Islet precursor cell (in vitro differentiated cells): Measurements from ENCODE around the gene ITPR1.
A peak's percentile ranks its signal among the peaks of the same experiment; 100 is the strongest.

Experiments
- DNase-seq: peaks from one replicate; pipeline ENCODE4 v3.0.0-alpha.2; 2018

ITPR1 gene

DNA sequence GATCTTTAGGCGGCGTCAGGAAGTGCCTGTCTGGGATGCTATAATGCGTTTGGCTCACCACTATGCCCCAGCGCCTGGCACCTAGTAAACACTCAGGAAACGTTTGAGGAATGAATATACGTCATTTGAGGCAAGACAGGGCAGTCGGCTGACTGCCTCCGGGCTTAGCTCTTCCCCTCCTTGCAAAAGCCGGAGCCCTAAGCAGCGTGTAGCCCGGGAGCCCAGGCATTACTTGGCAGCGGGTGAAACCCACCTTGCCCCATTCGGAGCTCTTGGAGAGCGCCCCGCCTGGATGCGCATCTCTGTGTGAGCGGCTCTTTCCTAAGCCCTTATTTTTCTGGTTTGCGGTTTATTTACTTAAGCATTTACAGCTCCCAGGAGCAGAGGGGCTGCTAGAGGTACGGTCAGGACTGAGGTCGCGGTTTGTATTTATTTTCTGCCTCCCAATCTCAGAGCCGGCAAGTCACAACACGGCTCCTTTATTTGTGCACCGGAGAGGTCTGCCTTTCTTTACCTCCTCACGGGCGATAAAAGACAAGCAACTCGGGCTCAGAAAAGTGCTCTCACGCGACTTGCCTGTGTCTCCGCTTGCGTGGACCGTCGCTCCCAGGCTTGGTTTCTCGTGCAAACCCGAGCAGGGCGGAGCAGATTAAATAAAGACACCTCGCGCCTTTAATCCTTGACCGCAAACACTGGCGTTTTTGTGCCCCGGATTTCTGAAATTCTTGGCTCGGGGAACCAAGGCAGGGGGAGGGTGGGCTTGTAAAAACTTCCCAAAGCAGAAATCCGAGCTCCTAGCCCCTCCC, 737 bp upstream of the ITPR1 start:
- DNase-seq, result peak; percentile 88

DNA sequence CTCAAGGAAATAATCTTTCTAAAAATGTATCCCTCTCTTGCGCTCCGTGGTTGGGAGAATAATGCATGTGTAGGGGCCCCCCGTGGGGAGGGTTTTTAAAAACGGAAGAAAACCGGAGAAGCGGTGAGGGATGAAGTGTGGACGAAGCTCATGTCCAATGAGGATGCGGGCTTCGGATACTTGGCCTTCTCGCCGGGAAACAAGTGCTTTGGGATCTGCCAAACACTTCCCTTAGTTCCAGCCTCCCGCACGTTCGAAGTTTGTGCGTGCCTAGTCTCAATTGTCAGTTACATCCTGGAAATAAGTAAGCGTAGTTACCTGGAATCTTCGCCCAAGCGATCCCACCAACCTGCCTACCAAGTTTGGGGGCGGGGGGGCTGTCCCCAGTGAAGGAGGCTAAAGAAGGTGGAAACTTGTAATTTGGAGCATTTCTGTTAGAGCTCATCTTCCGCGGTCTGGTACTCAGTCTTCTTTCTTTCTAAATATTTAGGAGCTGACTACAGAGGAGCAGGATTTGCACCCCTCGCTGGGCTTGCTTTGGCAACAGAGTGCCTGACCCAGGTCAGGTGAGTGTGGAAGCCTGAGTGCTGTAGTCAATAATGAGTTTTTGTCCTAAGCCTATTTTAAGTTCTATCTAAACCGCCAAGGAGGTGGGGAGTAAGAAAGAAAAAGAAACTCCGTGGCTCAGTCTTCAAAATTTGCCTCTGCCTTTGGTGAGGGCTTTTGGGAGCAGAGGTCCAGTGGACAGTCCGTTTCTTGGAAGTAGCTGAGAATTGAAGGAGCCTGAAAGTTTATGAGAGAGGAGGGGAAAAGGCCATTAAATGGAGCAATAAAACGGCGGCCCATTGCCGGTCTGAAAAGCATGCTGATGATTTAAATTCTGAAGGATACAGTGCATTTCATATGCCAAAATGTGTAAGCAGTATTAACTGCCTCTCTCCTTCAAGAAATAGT, 1.1 kb downstream of the ITPR1 start:
- no peak for DNase-seq

DNA sequence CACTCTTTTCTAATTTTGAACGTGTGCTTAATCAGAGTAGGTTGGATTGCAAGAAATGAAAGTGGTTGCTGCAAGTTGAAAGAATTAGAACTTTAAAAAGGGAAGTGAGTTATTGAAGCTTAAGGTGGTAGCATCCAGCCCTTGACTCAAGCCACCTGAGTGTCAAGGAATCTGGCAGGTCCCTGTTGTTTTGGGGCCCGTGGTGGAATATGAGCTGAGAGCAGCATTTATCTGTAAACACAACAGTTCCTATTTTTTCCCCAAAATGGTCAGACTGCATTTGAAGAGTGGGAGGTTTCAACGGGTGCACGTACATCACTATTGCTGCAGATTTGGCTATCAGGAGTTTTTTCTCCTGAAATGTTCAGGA, 1.7 kb downstream of the ITPR1 start:
- no peak for DNase-seq

DNA sequence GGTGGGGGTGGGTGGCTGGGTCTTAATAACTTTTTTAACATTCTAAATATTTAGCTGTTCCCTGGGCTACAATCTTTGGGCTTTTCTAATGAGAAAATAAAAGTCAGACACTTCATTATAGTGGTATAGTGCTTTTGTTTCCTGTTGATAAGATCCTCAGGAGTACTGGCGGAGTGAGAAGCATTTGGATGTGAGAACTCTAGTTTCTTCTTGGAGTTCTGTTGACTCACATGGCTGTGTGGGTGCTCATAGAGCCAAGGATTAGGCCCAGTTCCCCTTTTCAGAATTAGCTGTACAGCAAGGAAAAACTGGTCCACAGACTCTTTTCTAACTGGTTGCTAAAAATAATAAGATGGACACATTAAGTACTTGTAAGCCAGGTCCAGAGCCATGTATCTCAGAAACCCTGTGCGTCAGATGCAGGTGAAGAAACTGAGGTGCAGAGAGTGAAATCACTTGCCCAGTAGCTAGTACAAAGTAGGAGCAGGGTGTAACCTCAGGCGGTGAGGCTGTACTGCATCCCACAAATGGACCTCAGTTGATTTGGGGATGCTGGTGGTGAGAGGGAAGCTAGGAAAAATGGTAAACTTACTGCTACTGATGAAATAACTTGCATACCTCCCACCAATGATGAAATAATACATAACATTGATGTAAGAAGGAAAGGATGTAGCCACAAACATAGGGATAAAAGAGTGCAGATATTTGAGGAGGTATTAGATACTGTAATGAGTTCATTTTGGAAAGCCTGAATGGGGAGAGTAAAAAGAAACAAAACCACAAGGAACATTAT, 2.3 kb downstream of the ITPR1 start:
- DNase-seq, result no peak

DNA sequence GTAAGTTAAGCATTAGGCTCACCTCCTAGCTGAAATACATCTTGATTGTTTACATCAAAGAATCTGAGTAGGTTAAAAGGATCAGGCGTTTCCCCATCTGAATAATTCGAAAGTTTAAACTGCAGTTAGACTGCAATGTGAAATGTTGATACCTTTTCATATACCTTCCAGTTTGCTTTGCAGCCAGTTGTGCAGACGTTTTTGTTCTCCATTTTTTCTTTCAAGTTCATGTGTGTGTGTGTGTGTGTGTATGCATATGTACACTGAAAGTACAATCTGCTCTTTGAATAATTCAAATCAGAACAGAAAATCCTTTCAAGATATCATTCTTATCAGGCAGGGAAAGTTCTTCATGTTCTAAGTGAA, 2.9 kb downstream of the ITPR1 start:
- no peak for DNase-seq

DNA sequence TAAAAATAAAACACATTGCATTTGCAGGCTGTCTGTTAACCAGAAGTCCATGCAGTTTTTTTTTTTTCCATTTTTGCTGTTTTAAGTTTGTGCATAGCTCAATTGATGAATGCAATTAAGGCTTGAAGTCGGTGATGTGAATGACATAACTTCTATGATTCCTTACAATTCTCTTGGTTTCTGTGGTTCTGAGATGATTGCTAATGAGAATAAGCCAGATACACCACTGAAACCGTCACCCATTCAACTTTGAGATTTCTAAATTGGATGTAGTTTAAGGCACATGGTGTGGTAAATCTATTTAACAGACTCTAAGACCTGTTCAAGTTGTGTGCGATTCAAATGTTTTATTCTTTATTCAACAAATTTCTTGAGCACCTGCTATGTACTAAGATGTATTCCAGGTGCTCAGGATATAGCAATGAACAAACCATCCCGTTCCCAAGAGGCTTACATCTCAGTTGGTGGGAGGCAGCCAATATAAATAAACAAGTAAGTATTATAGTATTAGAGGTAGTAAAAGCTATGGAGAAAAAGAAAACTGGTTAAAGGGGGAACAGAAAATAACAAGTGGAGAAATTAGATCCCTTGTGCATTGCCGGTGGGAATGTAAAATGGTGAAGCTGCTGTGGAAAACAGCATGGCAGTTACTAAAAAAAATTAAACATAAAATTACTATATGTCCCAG, 4.0 kb downstream of the ITPR1 start:
- DNase-seq, result no peak

DNA sequence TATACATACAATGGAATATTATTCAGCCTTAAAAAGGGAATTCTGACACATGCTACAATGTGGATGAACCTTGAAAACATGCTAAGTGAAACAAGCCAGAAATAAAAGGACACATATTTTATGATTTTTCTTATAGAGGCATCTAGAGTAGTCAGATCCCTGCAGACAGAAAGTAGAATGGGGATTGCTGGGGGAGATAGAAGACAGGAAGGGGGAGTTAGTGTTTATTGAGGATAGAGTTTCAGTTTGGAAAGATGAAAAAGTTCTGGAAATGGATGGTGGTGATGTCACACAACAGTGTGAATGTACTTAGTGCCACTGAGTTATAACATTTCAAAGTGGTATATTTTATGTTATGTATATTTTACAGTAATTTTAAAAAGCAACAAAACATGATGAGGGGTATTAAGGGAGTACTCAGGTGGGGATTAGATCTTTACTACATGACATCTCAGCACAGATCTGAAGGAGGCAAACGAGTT, 4.7 kb downstream of the ITPR1 start:
- no peak for DNase-seq

DNA sequence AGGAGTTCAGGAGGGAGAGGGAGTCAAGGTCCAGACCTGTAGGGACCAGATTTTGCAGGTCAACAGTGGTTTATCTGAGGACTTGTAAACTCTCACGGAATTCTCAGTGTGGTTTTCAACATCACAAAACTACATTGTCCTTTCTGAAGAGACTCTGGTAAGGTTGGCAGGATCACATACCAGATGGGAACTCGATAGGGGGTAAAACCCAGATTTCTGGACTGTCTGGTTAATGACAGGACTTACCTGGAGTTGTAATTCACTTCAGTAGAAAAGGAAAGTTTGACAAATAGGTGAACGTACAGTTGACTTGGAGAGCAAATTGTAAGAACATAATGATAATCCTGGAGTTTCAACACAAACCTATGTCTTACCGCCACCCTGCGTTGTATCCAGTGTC, 5.3 kb downstream of the ITPR1 start:
- DNase-seq, result no peak

DNA sequence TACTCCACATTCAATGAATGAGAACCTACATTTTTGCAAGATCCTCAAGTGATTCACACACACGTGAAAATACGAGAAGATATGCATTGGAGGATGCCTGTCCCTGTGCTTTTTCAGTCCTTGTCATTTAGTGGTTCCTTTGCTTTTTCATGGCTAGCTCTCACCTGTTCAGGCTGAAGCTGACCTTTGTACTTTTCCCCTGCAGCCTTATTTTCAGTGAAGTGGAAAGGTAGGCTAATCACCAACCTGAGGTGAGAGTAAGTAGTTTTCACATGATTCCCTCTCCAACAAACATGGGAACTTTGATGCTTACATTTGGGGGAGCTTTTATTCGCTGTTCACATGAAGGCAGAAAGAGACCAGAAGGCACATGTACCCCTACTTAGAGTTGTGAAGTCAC, 8.3 kb downstream of the ITPR1 start:
- no peak for DNase-seq

DNA sequence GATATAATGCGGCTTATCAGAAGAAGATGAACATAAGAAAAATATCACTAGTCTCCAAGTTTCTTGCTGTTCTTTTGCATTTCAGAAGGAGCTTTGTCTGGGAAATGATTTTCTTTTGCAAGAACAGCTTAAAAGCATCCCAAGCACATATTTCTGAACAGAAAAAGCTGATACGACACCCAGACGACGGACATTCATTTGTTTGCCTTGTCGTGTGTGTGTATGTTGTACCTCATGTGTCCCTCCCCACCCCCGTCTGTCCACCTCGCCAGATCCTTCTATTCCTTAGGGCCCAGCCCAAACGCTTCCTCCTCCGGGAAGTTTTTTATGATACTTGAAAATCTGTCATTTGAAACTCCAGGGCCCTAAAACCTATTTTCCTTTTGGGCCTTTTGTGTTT, 8.8 kb downstream of the ITPR1 start:
- DNase-seq, result no peak

DNA sequence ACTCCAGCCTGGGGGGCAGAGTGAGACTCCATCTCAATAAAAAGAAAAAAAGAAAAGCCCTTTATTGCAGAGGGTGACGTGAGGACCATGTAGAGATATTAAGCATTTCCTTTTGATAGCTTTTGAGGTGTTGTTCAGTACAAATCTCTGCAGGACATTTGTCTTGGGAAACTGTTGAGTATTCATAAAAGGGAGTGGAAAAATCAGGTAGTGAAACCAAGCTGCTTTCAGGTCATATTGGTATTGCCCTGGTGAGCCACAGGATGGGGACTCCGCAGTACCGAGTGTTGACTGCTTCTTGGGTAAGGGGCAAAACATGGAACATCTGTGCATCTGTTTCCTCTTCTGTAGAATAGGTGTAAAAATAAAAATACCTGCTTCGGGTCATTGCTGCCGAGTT, 9.9 kb downstream of the ITPR1 start:
- no peak for DNase-seq

DNA sequence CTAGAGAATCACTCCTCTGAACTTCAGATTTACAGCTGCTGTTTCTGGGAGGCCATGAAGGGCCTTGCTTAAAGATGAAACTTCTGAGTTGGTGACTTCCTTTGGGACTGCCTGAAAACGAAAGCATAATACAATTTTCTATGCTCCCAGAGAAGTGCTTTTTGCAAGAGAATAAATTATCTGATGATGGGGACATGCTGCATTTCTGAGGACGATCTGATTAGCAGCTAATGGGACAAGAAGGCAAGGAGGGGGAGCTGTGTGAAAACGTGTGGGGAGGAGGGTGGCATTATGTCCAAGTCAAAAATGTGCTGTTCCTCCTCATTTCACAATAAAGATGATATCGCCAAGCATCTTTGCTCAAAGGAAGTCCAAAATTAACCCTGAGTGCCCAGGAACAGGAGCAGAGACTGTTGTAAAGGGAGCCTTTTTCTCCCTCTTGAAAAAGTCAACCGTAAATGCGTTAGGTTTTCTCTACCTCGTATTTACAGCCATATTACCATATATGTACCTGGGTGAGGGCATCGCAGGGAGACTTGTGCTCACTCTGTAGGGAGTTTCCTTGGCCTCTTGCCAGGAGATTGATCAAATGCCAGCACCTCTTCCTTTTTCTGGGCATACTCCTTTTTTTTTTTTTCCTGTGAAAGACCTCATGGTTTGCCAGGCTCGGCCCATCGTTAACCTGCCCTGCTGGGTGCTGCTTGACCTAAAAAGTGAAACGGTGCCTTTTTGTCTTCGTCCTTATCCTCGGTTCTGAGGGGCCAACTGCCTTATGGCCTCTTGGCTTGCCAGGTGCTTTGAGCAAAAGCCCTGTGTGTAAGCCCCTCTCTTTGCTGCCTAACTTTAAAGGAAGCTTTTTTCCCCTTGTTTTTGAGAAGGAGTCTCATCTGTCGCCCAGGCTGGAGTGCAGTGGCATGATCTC, 11.5 kb downstream of the ITPR1 start:
- DNase-seq, result no peak

DNA sequence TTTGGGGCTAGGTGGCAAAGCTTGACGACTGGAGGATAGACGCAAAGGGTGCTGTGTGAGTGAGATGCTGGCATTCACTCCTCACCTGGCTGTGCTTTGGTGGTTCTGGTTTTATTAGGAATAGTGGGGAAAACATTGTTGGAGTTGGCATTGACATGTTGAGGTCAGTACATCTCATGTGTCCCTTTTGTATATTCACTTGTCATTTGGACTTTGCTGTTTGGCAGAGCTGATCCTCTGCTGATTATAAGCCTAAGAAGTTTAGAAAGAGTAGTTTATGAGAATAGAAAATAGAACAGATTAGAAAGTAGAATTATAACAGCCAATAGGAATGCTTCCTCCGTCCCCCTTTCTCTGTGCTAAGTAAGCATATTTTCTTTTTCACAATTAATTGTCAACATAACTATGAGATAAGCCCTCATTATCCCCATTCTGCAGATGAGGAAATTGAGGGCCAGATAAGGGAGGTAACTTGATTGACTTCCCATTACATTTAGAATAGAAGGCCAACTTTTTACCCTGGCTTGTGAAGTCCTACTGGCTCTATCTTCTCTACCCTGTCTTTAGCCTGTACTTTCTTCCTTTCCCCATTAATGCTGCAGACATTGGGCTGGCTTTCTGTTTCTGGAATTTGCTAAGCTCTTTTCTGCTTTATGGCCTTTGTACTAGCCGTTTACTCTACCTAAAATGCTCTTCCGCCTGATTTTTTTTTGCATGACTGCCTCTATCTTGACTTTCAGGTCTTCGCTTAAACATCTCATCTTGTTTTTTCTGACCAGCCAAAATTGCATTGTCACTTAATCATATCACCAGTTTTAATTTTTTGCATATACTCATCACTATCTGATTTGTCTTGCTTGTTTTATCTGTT, 12.8 kb downstream of the ITPR1 start:
- DNase-seq, result no peak

DNA sequence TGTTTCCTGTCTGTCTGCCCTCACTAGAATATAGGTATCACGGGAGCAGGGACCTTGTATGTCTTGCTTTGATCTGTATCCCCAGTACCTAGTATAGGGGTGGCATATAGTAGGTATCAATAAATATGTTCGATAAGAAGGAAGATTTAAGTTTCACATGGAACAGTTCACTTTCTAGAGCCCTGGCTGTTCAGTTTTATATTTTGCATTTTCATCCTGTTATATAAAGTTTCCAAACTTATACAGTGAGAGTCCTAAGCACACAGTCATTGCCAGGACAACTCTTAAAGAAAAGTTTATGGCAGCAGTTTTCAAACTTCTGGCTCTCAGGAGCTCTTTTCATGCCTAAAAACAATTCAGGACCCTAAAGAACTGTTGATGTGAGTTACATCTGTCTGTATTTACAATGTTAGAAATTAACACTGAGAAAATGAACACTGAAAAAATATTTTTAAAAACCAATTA, 13.4 kb downstream of the ITPR1 start:
- DNase-seq, result no peak

DNA sequence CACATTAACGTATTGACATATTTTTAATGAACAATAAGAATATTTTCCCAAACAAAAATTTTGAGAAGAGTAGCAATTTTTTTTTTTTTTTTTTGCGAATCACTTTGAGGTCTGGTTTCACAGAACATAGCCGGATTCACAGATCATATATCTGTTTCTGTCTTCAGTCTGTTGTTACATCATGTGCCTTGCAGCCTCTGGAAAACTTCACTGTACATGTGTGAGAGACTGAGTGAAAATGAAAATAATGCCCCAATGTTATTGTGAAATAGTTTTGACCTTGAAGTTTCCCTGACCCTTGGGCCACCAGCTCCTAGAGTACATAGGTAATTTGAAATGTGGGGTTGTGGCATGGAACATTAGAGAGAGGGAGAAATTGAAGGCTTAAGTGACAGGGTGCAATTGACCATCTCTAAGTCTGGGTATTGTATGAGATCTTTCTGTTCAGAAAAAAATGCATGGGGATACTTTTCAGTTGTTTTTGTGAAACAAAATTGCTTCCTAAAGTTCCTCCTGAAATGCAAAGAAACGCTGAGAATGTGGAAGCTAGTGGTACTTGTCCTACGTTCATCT, 14.0 kb downstream of the ITPR1 start:
- DNase-seq, result no peak

DNA sequence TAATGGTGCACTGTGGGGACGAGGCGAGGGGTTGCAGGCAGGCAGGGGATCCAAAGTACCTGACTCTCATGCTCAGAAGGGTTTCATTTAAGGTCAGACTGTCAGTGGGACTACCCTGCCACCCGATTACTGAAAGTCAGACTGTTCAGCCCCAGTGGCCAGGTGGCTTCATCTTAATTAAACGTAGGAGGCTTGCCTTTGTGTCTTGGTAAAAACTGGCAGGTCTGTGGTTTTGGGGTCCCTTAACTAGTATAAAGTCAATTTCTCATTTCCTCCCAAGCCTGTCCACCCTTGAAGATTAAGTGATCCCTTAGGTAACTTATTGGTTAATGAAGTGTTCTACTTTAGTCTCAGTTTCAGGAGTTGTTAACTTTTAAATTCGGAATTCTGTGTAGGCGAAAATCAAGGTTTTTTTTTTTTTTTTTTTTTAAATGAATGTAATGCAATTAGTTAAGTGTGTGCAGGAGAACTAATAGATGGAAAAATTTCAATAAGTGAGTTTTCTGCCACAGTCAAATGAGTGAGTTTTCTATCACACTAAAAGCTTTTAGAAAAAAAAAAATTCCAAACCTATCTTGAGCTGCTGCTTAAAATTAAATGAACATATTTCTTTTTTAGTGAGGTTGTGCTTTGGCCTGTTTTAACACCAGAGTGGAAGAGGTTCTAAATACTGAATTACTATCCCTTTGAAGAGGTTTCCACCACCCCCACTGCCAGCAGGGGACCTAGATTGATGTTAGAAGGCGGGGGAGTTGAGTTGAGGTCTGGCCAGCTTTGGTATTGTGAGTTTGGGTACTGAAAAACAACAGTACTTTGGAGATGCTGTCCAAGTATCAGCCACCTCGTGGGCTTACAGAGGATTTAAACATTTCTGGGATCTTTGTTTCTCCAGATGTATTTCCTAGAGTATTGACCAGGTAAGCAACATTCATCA, 15.2 kb downstream of the ITPR1 start:
- no peak for DNase-seq

DNA sequence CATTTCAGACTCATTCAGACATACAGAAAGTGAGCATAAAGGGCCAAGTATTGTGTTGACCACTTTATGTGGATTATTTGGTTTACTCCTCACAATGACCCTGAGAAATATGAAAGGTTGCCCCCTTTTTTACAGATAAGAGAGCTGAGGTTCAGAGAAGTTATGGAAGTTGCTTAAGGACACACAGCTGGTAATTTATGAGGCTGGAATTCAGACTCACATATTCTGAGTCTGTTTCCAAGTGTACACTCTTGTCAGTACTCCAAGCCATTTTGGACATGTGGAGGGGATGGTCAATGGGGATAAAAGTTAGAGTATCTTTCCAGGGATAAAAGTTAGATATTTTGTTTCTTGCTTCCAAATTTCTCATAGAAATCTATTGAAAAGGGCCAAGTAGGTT, 15.9 kb downstream of the ITPR1 start:
- no peak for DNase-seq

DNA sequence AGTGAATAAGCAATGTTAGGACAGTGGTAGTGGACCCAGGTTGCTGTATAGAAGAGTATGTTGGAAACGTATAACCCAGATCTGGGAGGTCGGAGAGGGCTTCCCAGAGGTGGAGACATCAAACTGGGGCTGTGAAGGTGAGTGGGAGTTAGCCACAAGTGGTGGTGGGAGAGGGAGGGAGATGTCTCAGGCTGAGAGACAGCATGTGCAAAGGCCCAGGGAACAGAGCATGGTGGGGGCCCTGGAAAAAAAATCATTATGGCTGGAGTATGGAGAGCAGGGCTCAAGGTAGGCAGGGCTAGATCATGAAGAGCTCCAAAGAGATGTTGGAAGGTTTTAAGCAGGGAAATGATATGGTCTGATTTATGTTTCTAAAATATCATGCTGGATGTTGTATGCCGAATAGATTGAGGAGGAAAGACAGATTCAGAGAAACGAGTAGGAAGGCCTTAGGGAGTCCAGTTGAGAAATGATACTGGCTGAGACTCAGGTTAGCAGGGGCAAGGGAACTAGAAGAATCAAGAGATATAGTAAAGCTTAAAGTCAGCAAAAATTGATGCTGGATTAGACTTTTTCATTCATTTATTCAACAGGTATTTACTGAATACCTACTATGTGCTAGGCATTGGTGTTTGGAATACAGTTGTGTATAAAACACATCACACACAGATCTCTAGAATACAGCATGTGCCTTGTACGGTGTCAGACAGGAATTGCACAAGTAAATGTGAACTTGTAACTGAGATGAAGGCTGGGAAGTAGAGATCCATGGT, 17.0 kb downstream of the ITPR1 start:
- DNase-seq, result no peak
